ENCODE results near the gene RXRA.
"Not testable (repeated sequence)": the region's sequence is repeated elsewhere in the genome, so short reads cannot be mapped to it uniquely, and the experiment has no call there.

Gene RXRA

DNA sequence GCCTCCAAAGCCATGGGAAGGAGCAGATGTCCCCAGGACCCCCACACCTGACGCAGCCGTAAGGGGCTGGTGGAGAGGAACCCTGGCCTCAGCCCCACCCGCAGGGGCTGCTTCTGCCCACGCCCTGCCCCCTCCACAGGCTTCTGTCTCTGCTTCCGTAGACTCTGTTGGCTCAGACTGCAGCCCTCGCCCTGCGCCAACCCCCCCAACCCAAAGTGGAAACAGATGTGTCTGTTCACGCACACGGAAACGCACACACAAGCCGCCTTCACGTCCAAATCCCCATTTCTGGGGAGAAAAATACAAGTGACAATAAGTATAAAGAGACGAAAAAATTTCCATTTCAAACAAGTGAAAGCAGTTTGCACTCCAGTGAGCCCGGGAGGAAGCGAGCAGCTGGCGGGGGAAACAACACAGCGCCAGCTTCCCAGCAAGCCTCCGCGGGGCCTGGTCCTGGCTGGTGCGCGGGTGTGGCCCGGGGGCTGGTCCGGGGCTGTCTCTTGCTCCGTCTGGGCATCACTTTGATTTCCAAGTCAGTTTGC is 32.6 kb upstream of the RXRA start:
- DNase-seq (ENCODE audit: low read depth), result no peak

DNA sequence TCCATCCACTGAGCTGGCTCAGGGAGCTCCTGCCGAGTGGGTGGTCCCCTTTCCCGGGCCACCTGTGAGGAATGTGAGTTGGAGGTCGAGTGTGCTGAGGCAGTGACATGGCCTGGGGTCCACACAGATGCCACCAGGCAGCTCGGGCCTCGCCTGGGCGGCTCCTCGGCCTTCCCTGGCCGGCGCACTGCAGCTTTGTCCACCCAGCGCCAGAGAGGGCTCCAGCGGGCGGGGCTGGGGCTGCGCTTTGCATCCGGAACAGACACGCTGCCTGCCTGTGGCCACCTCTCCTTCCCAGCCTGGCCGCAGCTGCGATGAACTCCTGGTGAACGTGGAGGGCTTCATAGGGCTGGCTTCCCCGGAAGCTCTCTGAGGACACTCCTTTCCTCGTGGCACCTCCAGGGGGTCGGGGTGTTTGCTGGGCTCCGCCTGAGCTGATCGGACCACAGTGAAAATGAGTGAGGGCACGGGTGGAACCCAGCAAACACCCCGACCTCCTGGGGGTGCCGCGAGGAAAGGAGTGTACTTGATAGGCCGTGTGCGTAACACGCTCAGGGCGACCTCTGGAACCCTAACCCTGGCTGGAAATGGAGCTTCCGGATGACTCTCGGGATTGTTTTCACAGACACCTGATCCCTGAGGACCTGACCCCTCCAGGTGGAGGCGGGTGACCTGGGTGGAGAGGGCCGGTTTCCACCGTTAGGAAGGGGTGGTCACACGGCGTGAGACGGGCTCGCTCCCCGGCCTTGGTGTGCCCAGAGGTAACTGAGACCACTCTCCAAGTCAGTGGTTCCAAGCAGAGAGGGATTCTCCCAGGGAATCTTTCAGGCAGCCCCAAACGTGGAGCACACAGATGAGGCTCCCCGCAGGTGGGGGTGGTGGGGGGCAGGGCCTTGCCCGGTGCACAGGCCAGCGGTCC is 31.8 kb upstream of the RXRA start:
- no peak for DNase-seq (ENCODE audit: low read depth)

DNA sequence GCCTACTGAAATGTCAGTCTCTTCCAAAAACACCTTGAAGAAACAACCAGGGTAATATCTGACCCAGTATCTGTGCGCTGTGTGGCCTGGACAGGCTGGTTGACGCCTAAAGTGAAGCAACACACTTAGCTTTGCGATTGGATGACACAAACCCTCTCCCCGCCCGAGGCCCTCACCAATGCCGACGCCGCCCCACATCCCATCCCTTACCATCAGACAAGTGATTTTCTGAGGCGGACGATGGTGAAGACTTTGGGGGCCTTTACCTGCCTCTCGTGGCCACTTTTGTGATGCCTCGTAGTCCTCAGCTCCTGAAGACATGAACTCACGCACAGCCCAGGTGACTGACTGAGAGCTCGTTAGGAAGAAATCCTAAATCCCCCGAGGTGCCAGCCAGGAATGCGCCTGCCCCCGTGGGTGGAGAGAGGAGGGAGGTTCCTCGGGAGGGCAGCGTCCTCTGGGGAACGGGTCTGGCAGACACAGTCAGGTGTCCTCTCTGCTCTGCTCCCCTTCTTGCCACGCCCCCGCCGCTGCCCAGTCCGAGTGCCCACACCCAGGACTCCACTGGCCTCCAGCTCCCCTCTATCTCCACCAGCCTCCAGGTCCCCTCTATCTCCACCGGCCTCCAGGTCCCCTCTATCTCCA is 31.0 kb upstream of the RXRA start:
- no peak for DNase-seq (ENCODE audit: low read depth)

DNA sequence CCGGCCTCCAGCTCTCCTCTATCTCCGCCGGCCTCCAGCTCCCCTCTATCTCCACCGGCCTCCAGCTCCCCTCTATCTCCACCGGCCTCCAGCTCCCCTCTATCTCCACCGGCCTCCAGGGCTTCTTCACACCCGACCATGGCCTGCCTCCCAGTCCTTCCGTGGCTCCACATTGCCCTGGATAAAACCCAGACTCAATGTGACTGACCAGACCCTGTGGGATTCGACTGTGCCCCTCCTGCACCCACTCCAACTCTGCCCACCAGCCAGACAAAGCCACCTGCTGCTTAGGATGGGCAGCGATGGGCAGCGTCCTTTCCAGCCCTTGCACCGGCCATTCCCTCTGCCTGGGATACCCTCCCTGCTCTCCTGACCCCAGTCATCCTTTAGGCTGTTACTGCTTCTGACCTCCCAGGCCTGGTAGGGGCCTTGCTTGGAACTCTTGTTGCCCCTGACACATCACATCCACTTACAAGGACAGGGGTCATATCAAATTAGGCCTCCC is 30.5 kb upstream of the RXRA start:
- no peak for DNase-seq (ENCODE audit: low read depth)

DNA sequence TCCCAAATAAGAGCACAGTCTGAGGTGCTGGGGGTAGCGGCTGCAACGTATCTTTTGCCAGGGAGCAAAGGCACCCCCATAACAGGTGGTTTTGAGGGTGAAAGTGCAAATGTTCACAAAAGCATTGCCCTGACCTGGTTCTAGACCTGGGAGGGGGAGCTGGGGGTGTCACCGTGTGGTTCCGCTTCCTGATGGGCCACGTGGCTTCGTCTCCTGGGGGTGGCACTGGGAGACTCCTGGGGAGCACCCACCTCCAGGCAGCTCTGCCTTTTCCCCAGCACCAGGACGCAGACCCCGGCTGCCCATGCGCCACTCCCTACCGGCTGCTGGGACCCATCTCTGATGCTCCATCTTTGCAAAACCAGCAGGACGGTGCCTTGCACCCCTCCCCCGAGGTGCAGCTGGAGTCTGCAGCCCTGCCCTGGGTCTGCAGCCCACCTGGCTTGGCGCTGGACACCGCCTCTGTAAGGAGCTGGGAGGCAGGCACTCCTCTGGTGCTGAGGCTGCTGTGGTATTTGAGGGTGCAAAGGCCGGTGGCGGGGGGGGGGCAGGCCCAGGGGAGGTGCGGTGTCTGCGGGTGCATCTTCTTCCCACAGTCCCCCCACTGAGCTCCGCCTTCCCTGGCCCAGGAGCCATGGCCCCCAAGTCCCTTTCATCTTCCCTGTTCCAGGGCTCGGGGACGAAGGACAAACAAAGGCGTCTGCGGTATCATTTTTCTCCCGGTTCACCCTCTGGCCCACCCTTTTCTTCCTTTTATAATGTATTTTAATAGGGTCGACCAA is 29.8 kb upstream of the RXRA start:
- DNase-seq (ENCODE audit: low read depth), result no peak

DNA sequence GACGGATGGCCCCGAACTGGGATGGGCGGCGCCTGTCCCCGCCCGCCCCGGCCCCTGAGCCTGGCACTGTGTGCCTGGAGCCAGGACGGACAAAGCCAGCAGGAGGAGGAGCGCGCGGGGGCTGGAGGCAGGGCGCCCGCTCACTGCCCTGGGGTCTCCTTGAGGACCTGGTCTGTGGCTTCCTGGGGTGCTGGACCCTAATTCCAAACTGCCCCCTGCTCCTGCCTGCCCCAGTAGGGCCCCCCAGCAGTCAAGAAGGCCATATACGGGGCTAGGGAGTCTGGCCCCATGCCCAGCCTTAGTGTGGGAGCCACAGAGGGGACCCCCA is 29.2 kb upstream of the RXRA start:
- DNase-seq (ENCODE audit: low read depth), result no peak

DNA sequence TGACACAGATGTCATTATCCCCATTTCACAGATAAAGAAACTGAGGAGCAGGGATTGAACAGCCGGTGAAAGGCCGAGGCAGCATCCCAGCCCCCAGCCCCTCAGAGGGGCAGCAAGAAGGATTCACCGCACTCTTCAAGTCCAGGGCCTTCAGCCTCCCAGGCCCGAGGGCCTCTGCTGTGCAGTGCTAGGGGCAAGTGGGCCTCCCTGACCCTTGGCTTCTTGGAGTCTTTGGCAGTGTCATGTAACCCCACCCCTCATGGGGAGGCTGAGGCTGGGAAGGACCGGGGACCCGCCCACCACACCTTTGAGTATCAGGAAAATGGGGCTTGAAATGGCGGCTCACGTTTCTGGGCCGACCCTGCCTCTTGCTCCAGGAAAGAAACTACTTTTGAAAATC is 28.7 kb upstream of the RXRA start:
- DNase-seq (ENCODE audit: low read depth), result no peak

DNA sequence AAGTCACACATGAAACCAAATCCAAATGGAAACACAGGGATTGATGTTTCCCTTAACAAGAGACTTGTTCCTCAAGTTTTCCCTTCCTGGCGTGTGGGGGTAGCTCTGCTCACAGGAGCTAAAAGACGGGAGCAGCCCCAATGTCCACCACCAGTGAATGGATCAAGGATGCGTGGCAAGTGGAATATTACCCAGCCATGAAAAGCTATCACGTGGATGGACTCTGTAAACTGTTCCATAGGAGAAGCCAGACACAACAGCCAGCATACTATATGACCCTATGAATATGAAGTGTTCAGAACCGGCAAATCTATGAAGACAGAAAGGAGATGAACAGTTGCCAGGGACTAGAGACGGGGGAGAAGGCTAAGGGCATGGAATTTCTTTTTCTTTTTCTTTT is 28.3 kb upstream of the RXRA start:
- DNase-seq (ENCODE audit: low read depth), result no peak

DNA sequence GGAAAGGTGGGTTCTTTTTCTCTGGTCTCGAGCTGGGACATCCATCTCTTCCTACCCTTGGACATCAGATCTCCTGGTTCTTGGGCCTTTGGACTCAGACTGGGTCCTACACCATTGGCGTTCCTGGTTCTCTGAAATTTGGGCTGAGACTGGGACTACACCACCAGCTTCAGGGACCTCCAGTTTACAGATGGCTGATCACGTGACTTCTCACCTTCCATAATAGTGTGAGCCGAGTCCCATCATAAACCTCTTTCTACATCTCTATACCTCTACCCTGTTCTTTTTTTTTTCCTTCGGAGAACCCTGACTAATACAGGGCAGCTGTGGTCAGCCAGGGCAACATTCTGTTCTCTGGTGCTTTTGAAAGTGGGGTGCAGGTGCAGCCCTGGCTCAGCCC is 27.2 kb upstream of the RXRA start:
- no peak for DNase-seq (ENCODE audit: low read depth)

DNA sequence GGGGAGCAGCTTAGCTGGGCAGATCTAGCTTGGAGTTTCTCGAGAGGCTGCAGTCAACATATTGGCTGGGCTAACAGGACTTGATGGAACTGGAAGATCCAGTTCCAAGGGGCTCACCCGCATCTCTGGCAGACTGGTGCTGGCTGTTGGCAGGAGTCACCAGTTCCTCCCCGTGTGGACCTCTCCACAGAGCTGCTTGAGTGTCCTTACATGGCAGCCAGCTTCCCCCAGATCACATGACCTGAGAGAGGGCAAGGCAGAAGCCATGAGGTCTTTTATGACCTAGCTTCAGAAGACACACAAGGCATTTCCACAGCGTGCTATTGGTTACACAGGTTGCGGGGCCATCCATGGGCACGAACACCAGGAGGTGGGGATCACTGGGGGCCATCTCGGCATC is 26.4 kb upstream of the RXRA start:
- no peak for DNase-seq (ENCODE audit: low read depth)

DNA sequence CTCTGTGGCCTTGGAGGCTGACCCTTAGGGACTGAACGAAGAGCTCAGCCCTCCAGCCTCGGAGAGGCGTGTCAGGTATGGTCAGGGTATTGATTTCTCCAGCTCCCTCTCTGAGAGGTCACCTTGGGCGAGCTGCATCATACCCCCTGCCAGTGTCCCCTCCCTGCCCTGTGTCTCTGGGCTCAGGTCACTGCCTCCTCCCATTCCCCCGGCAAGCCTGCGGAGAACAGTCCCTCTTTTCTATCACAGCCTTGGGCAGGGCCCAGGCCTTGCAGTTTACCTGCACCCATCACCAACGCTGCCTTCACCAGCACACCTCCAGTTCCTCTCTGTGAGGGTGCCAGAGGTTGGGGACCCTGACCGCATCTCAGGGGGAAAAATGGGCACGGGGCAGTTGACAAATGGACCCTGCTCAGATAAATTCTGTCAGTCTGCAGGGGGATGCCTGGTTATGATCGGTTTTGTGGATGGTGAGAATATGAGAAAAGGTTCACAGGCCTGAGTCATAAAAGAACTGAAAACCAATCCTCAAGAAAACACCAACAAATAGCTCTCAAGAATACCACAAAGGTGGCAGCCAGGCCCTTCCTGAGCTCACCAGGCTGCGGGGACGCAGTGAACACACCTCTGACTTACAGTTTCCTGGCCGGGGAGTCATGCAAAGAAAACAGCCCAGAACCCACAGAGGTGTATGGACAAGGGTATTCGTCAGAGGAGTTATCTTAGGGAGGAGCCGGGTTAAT is 24.7 kb upstream of the RXRA start:
- DNase-seq (ENCODE audit: low read depth), result peak; percentile 61

DNA sequence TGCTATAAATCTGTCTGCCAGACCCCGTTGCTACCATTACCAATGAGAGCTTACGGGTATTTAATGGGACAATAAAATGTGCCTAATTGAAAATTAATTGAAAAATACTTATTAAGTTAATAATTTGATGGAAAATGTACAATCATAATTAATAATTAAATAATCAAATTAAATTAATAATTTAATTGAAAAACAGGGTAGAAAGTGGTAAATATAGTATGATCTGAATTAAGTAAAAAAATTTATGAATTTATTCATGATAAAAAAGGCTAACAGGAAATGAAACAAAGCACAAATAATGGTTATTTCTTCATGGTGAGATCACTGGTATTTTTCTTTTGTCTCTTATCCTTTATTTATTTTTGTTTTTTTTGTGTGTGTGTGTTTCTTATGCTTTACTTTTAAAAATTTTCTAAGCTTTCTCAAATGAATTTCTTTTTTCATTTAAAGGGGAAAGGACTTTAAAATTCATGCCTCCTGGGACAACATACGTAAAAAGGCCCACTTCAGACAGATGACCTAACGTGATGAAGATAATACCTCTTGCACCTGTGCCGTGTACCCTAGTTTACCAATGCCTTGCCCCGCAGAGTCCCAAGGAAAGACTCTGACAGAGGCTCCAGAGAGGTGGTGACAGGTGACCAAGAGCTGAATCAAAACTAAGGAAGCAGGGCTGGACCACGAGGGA is 24.0 kb upstream of the RXRA start:
- no peak for DNase-seq (ENCODE audit: low read depth)

DNA sequence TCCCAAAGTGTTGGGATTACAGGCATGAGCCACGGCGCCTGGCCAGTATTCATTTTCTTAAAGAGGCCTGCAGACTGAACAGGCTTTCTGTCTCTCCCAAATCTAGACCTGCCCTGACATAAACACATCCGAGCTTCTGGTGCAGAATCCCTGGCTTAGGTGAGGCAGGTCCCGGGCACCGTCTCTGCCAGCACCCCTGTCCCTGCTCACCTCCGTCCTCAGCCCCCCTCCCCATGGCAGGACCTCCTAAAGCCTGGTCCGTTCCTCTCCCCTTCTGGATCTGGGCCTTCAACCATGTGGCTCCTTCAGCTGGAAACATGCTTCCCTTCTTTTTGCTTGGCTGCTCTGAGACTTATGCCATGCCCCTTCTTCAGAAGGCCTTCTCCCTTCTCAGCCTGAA is 22.7 kb upstream of the RXRA start:
- no peak for DNase-seq (ENCODE audit: low read depth)

DNA sequence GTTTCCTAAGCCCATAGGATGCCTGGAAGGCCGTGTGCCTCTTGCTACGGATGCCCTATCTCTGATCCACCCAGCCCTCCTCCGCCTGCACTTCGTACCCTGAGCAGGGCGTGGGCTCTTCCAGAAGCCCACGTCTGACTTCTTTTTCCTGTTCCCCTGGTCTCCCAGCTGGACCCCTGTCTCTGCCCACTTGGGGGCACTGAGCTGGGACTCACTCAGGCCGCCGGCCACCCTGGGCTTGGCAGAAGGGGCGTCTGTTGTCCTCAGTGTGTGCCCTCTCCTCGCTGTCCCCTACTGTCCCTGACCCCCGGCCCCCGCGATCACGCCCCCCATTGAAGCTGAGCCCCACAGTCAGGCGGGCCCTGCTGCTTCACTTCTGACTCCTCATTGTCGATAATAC is 22.0 kb upstream of the RXRA start:
- no peak for DNase-seq (ENCODE audit: low read depth)

DNA sequence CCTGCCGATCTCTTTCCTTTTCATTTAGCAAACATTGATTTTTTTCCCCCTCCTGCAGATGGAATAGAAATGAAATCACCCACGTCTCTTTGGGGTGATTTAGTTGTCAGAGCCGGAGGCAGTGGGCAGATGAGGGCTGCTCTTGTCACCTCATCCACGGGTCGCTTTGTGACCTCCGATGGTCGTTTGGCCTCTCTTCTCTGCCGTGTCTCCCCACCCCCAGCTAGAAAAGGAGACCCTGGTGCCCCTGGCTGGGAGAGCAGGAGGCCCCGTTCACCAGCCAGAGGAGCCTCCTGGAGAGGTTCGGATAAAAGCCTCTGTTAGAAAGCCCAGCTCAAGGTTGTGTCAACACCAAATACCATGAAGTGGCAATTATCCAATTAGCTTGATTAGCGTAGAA is 21.6 kb upstream of the RXRA start:
- no peak for DNase-seq (ENCODE audit: low read depth)

DNA sequence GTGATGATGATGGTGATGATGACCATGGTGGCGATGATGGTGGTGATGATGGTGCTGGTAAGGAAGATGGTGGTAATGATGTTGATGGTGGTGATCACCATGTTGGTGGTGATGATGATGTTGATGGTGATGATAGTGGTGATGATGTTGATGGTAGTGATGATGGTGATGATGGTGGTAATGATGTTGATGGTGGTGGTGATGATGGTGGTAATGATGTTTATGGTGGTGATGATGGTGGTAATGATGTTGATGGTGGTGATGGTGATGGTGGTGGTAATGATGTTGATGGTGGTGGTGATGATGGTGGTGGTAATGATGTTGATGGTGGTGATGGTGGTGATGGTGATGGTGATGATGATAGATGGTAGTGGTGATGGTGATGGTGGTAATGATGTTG is 20.7 kb upstream of the RXRA start:
- DNase-seq (ENCODE audit: low read depth), result no peak

DNA sequence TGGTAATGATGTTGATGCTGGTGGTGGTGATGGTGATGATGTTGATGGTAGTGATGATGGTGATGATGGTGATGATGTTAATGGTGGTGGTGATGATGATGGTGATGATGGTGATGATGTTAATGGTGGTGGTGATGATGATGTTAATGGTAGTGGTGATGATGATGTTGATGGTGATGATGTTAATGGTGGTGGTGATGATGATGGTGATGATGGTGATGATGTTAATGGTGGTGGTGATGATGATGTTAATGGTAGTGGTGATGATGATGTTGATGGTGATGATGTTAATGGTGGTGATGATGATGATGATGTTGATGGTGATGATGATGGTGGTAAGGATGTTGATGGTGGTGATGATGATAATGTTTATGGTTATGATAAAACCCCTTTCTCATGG is 20.2 kb upstream of the RXRA start:
- not testable (repeated sequence) for DNase-seq (ENCODE audit: low read depth)

DNA sequence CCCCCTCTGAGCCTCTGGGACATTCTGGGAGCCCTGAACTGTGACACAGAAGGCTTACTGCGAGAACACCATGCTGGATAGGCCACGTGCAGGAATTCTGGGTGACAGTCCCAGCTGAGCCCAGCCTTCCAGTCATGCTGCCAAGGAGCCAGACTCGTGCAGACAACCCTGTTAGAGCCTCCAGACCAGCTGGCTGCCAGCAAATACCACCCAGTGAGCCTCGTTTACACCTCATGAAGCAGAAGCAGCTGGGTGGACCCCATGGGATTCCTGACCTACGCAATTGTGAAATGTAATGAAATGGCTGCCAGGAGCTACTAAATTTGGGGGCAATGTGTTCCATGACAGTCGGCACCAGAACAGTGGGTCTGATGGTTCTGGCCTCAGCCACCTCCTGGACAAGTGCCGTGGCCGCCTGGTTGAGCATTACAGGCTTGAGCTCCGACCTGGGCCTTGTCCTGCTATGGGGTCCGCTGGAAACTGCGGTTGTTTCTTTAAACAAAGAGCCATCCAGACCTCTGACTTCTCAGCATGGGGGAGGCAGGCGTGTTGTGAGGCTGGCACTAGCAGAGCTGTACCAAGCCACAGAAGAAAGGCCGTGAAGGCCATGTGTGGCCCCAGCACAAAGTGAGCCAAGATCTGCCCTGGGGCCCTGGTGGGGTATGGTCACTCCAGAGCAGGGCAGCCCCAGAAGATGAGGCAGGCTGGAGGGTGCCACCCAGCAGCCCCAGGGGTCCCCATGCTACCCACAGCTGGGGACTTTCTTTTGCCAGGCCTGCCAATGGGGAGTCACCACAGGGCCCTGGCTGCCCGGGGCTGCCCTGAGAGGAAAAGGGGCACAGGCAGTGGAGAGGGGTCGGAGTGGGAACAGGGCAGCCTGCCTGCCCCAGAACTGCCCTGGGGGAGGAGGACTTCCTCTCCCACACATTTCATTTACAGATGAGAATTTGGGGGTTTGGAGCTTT is 19.3 kb upstream of the RXRA start:
- DNase-seq (ENCODE audit: low read depth), result no peak

DNA sequence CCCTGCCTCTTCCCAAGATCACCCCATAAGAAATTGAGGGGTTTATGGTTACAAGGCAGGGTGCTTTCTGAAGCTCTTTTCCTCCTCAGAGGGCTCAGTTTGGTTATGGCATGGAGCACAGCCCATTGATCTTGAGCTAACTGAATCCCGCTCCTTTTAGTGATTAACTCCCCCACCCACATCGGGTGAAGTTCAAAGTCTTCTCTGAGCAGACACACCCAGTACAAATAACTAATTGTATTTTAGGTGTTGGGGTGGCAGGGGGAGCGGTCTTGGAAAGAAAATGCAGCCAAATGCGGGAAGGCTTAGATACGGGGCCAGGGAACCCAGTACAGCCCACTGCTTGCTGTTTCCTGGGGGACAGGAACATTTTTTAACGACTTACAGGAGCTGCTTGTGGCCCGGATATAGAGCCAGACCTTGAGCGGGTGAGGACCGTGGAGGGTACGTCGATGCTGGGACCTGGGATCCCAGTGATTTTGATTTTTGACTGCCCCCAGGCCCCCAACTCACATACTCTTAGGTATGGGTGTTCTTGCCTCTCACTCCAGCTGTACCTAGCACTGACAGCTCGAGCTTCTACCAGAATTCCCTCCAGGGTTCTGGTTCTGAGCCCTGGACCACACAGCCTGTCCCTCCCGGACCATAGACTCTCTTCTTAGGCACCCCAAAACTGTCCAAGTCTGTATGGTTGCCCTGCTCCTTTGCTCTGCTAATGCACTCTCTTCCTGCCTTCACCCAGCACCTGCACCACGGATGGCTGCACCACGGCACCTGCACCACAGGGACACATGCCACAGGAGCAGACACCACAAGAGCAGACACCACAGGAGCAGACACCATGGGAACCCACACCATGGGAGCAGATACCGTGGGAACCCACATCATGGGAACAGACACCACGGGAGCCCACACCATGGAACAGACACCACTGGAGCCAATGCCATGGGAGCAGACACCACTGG is 18.3 kb upstream of the RXRA start:
- DNase-seq (ENCODE audit: low read depth), result no peak
